Stomach (tissue), 4 donors: Measurements from ENCODE around the gene TMEM260.

Experiments
- CTCF ChIP-seq, 7 experiments: fragments of 450-650 bp in 4 of 7; fragments of 200-600 bp in 3 of 7; sonication (generic) in 3 of 7; IDR thresholded peaks; one replicate each; pipeline ENCODE4 v1.5.1; 2016 to 2019; ENCODE audit warnings: antibody characterized with exemption in 7 of 7, control low read depth in 2 of 7, mild to moderate bottlenecking in 1 of 7
- POLR2AphosphoS5 ChIP-seq, 3 donors: sonication (generic); formaldehyde crosslinking; IDR thresholded peaks; one replicate each; pipeline ENCODE4 v1.6.1; 2016; ENCODE audit warnings: antibody characterized with exemption in 3 of 3

GRCh38 chr14:56660677-56661389 lies 81.2 kb downstream of the TMEM260 start:
- TF ChIP-seq CTCF (IDR thresholded peaks at IDR 0.05) (no peak), POLR2AphosphoS5 (IDR thresholded peaks at IDR 0.05) (no peak)
